Caco-2 (cell line): Measurements from ENCODE around the gene CAPN13. TPM values are rescaled to one million over a fixed set of nuclear protein-coding genes. Genes with fewer than 3 reads are reported as not detected.

Experiments used
- Bru-seq: library from RNA; stranded (reverse); fragments of 400-500 nt; gene quantifications from one replicate; lab custom pipeline; 2021; lab: Mats Ljungman, UMichigan
- BruChase-seq, 2 experiments: library from RNA; stranded (reverse); fragments of 400-500 nt; gene quantifications; one replicate each; lab custom pipeline; 2021; lab: Mats Ljungman, UMichigan
- BruUV-seq: library from RNA; stranded (reverse); fragments of 400-500 nt; replicated peaks from 2 replicates; lab custom pipeline; 2021; lab: Mats Ljungman, UMichigan
- CTCF ChIA-PET: fragments of 300-600 bp; sonication (Branson Sonifier 250); formaldehyde crosslinking; loops from one replicate; lab custom pipeline; 2022; ENCODE audit warnings: antibody characterized with exemption; lab: Charles Lee
- POLR2A ChIA-PET: fragments of 300-600 bp; sonication (Branson Sonifier 250); formaldehyde crosslinking; loops from one replicate; lab custom pipeline; 2022; ENCODE audit warnings: antibody characterized with exemption; lab: Charles Lee
- DNase-seq, 2 experiments: peaks; one replicate each; pipeline versions ENCODE4 v3.0.0 to v3.0.0-alpha.2; 2020 to 2022
- H3K27me3 ChIP-seq: replicated peaks from 2 replicates; pipeline ENCODE4 v1.6.0; 2011; ENCODE audit warnings: low read length; ENCODE audit not compliant: control insufficient read depth, insufficient read depth
- H3K36me3 ChIP-seq: 2 replicates; pipeline ENCODE4 v1.5.1; 2011; ENCODE audit warnings: low read length; ENCODE audit not compliant: control insufficient read depth, insufficient read depth
- H3K4me1 ChIP-seq: fragments of 250-450 bp; sonication (Bioruptor Pico); 2 replicates; pipeline ENCODE4 v1.5.1; 2020; ENCODE audit warnings: mild to moderate bottlenecking
- H3K4me3 ChIP-seq: 2 replicates; pipeline ENCODE4 v1.5.1; 2011; ENCODE audit warnings: low read depth, mild to moderate bottlenecking, control low read depth, low read length
- H3K9me3 ChIP-seq: fragments of 250-450 bp; sonication (Bioruptor Pico); 2 replicates; pipeline ENCODE4 v1.5.1; 2020; ENCODE audit warnings: mild to moderate bottlenecking, moderate library complexity
- H3K27ac Mint-ChIP-seq: one replicate; pipeline ENCODE4 v1.8.0; 2022; ENCODE audit warnings: mixed read lengths; ENCODE audit not compliant: unreplicated experiment
- H3K27me3 Mint-ChIP-seq: one replicate; pipeline ENCODE4 v1.8.0; 2022; ENCODE audit warnings: mixed read lengths; ENCODE audit not compliant: insufficient read depth, unreplicated experiment
- H3K36me3 Mint-ChIP-seq: one replicate; pipeline ENCODE4 v1.8.0; 2022; ENCODE audit warnings: mild to moderate bottlenecking, mixed read lengths; ENCODE audit not compliant: insufficient read depth, unreplicated experiment
- H3K4me1 Mint-ChIP-seq: one replicate; pipeline ENCODE4 v1.8.0; 2022; ENCODE audit warnings: low read depth, mixed read lengths; ENCODE audit not compliant: unreplicated experiment
- H3K4me3 Mint-ChIP-seq: one replicate; pipeline ENCODE4 v1.8.0; 2022; ENCODE audit warnings: mild to moderate bottlenecking, moderate library complexity, mixed read lengths; ENCODE audit not compliant: unreplicated experiment
- H3K9me3 Mint-ChIP-seq: one replicate; pipeline ENCODE4 v1.8.0; 2022; ENCODE audit warnings: mixed read lengths; ENCODE audit not compliant: unreplicated experiment
- intact Hi-C: fragments of 100-400 bp; cut with micrococcal nuclease; formaldehyde crosslinking; loops from one replicate; pipeline ENCODE4 v1.10.0; 2022; ENCODE audit not compliant: unreplicated experiment
- long read RNA-seq: library from polyadenylated mRNA; stranded (forward); transcript quantifications from one replicate; pipeline ENCODE4 v2.0.0, GENCODE V29; 2022
- total RNA-seq: library from RNA; stranded (reverse); gene quantifications from 2 replicates; pipeline ENCODE4 v1.2.3, GENCODE V29; 2022
- TF ChIP-seq, protein P1 (sequence below), 2 experiments: fragments of 200-600 bp in 1 of 2; IDR thresholded peaks; 1 replicate in 1 of 2; 2 replicates in 1 of 2; pipeline versions ENCODE4 v1.5.1 to v1.8.0; 2011 to 2022; ENCODE audit warnings: antibody characterized with exemption in 1 of 2, control low read depth in 1 of 2, inconsistent platforms in 1 of 2, low read depth in 1 of 2, low read length in 1 of 2, mild to moderate bottlenecking in 1 of 2, moderate library complexity in 1 of 2; ENCODE audit not compliant: insufficient read depth in 1 of 2, severe bottlenecking in 1 of 2, unreplicated experiment in 1 of 2

Gene CAPN13, protein sequence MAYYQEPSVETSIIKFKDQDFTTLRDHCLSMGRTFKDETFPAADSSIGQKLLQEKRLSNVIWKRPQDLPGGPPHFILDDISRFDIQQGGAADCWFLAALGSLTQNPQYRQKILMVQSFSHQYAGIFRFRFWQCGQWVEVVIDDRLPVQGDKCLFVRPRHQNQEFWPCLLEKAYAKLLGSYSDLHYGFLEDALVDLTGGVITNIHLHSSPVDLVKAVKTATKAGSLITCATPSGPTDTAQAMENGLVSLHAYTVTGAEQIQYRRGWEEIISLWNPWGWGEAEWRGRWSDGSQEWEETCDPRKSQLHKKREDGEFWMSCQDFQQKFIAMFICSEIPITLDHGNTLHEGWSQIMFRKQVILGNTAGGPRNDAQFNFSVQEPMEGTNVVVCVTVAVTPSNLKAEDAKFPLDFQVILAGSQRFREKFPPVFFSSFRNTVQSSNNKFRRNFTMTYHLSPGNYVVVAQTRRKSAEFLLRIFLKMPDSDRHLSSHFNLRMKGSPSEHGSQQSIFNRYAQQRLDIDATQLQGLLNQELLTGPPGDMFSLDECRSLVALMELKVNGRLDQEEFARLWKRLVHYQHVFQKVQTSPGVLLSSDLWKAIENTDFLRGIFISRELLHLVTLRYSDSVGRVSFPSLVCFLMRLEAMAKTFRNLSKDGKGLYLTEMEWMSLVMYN
- 2.1 and 3.3 TPM in 2 replicates for total RNA-seq
- Bru-seq, nascent RNA: percentile 42 among the genes with signal in this experiment
- percentile 34 among the genes with signal in this experiment for BruChase-seq, experiment 1, labeled RNA remaining after a 2-hour chase
- BruChase-seq, experiment 2, labeled RNA remaining after a 6-hour chase: percentile 30 among the genes with signal in this experiment
- long read RNA-seq, partial matches to known transcripts: 0 of 2 reads
- long read RNA-seq, other reads (novel, unspliced or antisense): 2 of 2 reads

DNA sequence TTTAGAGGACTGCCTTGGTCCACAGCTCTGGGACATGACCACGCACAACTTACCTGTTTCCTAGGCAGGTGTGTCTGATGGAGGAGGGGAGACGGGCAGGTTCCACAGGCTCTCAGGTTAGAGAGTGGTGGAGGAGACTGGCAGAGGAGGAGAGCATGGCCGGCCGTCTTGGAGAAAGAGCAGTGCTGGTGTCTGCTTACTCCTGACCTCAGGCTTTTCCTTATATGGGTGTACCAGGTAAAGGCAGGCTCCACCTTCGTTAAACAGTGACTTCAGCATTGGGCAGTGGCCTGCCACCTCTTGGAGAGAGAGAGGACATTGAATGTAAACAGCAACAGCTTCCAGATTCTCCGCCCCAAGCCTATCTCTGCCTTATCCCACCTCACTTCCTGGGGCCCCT lies at the start of gene CAPN13:
Gene CAPN13, minus strand, starts transcription at position 198 of the 400 bp plus-strand sequence. CDS start 20,121 bp downstream, outside the sequence.
- Histone ChIP-seq H3K4me3 (no peak within 1 kb of the TSS), H3K9me3 (no peaks in the 10 kb centered on the region), H3K27me3 (no peaks in the 10 kb centered on the region), H3K36me3 (no peaks in the 10 kb centered on the region), H3K4me1 (peaks cover 12% of the 10 kb centered on the region)
- H3K27ac Mint-ChIP-seq: peak within 1 kb of the TSS; percentile 65
- H3K9me3 Mint-ChIP-seq: no peaks in the 10 kb centered on the region
- H3K4me1 Mint-ChIP-seq: peaks cover 10% of the 10 kb centered on the region
- ChIA-PET CTCF (interaction anchor here (0.6 to 1.8 kb wide), 2 partner anchors 60 to 96 kb away, joined by 3 to 12 read pairs; no protein-coding TSS in a partner anchor), POLR2A (no interaction called here)
- H3K27me3 Mint-ChIP-seq: no peaks in the 10 kb centered on the region
- intact Hi-C loops: loop anchor here (1.0 to 2.0 kb wide), 2 partner anchors 60 to 92 kb away; no protein-coding TSS in a partner anchor
- peak within 1 kb of the TSS; percentile 69 for H3K4me3 Mint-ChIP-seq
- no peaks in the 10 kb centered on the region for H3K36me3 Mint-ChIP-seq
- BruUV-seq: no TSS peak
- TF ChIP-seq, protein P1, sequence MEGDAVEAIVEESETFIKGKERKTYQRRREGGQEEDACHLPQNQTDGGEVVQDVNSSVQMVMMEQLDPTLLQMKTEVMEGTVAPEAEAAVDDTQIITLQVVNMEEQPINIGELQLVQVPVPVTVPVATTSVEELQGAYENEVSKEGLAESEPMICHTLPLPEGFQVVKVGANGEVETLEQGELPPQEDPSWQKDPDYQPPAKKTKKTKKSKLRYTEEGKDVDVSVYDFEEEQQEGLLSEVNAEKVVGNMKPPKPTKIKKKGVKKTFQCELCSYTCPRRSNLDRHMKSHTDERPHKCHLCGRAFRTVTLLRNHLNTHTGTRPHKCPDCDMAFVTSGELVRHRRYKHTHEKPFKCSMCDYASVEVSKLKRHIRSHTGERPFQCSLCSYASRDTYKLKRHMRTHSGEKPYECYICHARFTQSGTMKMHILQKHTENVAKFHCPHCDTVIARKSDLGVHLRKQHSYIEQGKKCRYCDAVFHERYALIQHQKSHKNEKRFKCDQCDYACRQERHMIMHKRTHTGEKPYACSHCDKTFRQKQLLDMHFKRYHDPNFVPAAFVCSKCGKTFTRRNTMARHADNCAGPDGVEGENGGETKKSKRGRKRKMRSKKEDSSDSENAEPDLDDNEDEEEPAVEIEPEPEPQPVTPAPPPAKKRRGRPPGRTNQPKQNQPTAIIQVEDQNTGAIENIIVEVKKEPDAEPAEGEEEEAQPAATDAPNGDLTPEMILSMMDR (IDR thresholded peaks at IDR 0.05; ENCODE audit: insufficient read depth in 1 of 2, low read depth in 1 of 2, low read length in 1 of 2, severe bottlenecking in 1 of 2, unreplicated experiment in 1 of 2): peak; percentile 17 to 63
- DNase-seq: peak; percentile 83 to 89

DNA sequence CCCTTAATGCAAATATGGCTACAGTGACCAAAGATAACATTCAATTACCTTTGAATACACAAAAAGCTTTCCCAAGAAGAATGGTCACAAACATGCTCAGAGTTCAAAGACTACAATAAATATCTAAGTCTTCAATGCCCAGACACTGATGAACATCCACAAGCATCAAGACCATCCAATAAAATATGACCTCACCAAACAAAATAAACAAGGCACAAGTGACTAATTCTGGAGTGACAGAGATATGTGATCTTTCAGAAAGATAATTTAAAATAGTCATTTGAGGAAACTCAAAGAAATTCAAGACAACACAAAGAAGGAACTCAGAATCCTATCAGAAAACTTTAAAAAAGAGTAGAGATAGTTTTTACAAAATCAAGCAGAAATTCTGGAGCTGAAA lies 40.6 kb upstream of the CAPN13 start:
- no peak overlapping the region for H3K4me3 ChIP-seq
- no peak overlapping the region for H3K4me3 Mint-ChIP-seq
- DNase-seq: no peak
- no peaks in the 10 kb centered on the region for H3K27me3 ChIP-seq
- no peaks in the 10 kb centered on the region for H3K9me3 ChIP-seq
- ChIA-PET POLR2A (no interaction called here), CTCF (interaction anchor here (1.3 kb wide), 1 partner anchor 15 kb away, joined by 3 read pairs; no protein-coding TSS in a partner anchor)
- H3K4me1 Mint-ChIP-seq: no peaks in the 10 kb centered on the region
- intact Hi-C loops: no loop called here
- no peaks in the 10 kb centered on the region for H3K36me3 Mint-ChIP-seq
- peaks cover 14% of the 10 kb centered on the region for H3K9me3 Mint-ChIP-seq
- TF ChIP-seq, protein P1 (IDR thresholded peaks at IDR 0.05; ENCODE audit: insufficient read depth in 1 of 2, low read depth in 1 of 2, low read length in 1 of 2, severe bottlenecking in 1 of 2, unreplicated experiment in 1 of 2): no peak
- no peaks in the 10 kb centered on the region for H3K4me1 ChIP-seq
- BruUV-seq: no TSS peak
- H3K36me3 ChIP-seq: no peaks in the 10 kb centered on the region
- H3K27me3 Mint-ChIP-seq: peaks cover 6% of the 10 kb centered on the region
- H3K27ac Mint-ChIP-seq: no peak overlapping the region

DNA sequence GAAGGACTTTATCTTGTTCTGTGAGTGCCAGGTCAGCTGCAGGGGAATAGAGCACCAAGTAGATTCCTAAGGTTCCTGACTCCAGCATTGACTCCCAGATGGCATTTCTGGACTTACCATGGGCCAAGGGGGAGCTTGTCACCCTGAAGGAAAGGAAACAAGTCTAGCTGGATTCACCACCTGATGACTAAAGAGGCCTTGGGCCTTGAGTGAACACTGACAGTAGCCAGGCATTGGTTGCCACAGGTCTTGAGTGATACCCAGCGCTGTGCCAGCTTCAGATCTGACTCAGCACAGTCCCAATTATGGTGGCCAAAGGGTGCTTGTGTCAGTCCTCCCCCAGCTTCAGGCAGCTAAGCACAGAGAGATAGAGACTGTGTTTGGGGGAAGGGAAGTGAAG lies 40.1 kb upstream of the CAPN13 start:
- ChIA-PET POLR2A (no interaction called here), CTCF (interaction anchor here (1.3 kb wide), 1 partner anchor 15 kb away, joined by 3 read pairs; no protein-coding TSS in a partner anchor)
- H3K27ac Mint-ChIP-seq: no peak overlapping the region
- peaks cover 6% of the 10 kb centered on the region for H3K27me3 Mint-ChIP-seq
- H3K4me1 ChIP-seq: no peaks in the 10 kb centered on the region
- BruUV-seq: no TSS peak
- peaks cover 14% of the 10 kb centered on the region for H3K9me3 Mint-ChIP-seq
- H3K9me3 ChIP-seq: no peaks in the 10 kb centered on the region
- no peaks in the 10 kb centered on the region for H3K4me1 Mint-ChIP-seq
- H3K4me3 ChIP-seq: no peak overlapping the region
- intact Hi-C loops: no loop called here
- H3K36me3 Mint-ChIP-seq: no peaks in the 10 kb centered on the region
- no peak for DNase-seq
- H3K4me3 Mint-ChIP-seq: no peak overlapping the region
- no peaks in the 10 kb centered on the region for H3K27me3 ChIP-seq
- H3K36me3 ChIP-seq: no peaks in the 10 kb centered on the region
- TF ChIP-seq, protein P1 (IDR thresholded peaks at IDR 0.05; ENCODE audit: insufficient read depth in 1 of 2, low read depth in 1 of 2, low read length in 1 of 2, severe bottlenecking in 1 of 2, unreplicated experiment in 1 of 2): no peak
